Measurements from ENCODE around the gene BCAS1. TPM values are rescaled to one million over a fixed set of nuclear protein-coding genes. Genes with fewer than 3 reads are reported as not detected.

The BCAS1 gene
- total and polyA plus RNA-seq, 7 experiments from 2014 or later = 0.05 to 0.16 (median 0.10) TPM; not detected in 4

- H3K9me3 ChIP-seq (ENCODE audit: control insufficient read depth in 2 of 3, low read length in 3 of 3) = no peaks in the 10 kb centered on the region
- no peak overlapping the region for H3K4me3 ChIP-seq (ENCODE audit: low read length)
- DNase-seq (no peak), ATAC-seq (no peak)
- no peak overlapping the region for H3K4me3 Mint-ChIP-seq
- no peak overlapping the region for H3K27ac ChIP-seq (ENCODE audit: low read depth, low read length)
- peak overlapping the region in 1 of 9 donors; percentile 60 for H3K27ac Mint-ChIP-seq
- H3K36me3 Mint-ChIP-seq = peaks cover 0 to 7% (median 0%) of the 10 kb centered on the region in 5 donors
- no peaks in the 10 kb centered on the region for H3K4me1 ChIP-seq (ENCODE audit: control insufficient read depth in 2 of 2, insufficient read depth in 2 of 2, low read length in 2 of 2)
- peaks cover 0 to 17% (median 8%) of the 10 kb centered on the region in 11 donors for H3K9me3 Mint-ChIP-seq
- POLR2A ChIA-PET = interaction anchor here (0.7 kb wide), 1 partner anchor 14 kb away, joined by 4 read pairs; no protein-coding TSS in a partner anchor
- no peaks in the 10 kb centered on the region for H3K36me3 ChIP-seq (ENCODE audit: control insufficient read depth in 2 of 3, insufficient read depth in 3 of 3, low read length in 3 of 3)
- H3K27me3 ChIP-seq (ENCODE audit: control insufficient read depth in 2 of 2, insufficient read depth in 2 of 2, low read length in 2 of 2) = no peaks in the 10 kb centered on the region
- intact Hi-C loops (cut with micrococcal nuclease) = no loop called here
- H3K4me1 Mint-ChIP-seq = peaks cover 0 to 1% (median 0%) of the 10 kb centered on the region in 7 donors
- CTCF ChIA-PET = no interaction called here
- H3K27me3 Mint-ChIP-seq = peaks cover 0 to 41% (median 23%) of the 10 kb centered on the region in 5 donors
These were observed 42.7 kb downstream of the BCAS1 start for GRCh38 chr20:54027704-54028103.

GRCh38 chr20:54026295-54027064, 43.9 kb downstream of the BCAS1 start:
- Mint-ChIP-seq H3K9me3 (peaks cover 0 to 6% (median 1%) of the 10 kb centered on the region in 11 donors), H3K27ac (no peak overlapping the region), H3K36me3 (peaks cover 0 to under 1% (median 0%) of the 10 kb centered on the region in 5 donors), H3K27me3 (peaks cover 0 to 34% (median 18%) of the 10 kb centered on the region in 5 donors), H3K4me1 (peaks cover 0 to 1% (median 0%) of the 10 kb centered on the region in 7 donors), H3K4me3 (no peak overlapping the region)
- ChIA-PET CTCF (no interaction called here), POLR2A (no interaction called here)
- Histone ChIP-seq H3K27me3 (ENCODE audit: control insufficient read depth in 2 of 2, insufficient read depth in 2 of 2, low read length in 2 of 2) (no peaks in the 10 kb centered on the region), H3K4me1 (ENCODE audit: control insufficient read depth in 2 of 2, insufficient read depth in 2 of 2, low read length in 2 of 2) (no peaks in the 10 kb centered on the region), H3K4me3 (ENCODE audit: low read length) (no peak overlapping the region), H3K9me3 (ENCODE audit: control insufficient read depth in 2 of 3, low read length in 3 of 3) (no peaks in the 10 kb centered on the region), H3K36me3 (ENCODE audit: control insufficient read depth in 2 of 3, insufficient read depth in 3 of 3, low read length in 3 of 3) (no peaks in the 10 kb centered on the region), H3K27ac (ENCODE audit: low read depth, low read length) (no peak overlapping the region)
- intact Hi-C loops (cut with micrococcal nuclease) = no loop called here
- ATAC-seq = no peak
- no peak for DNase-seq

GRCh38 chr20:54025251-54025771, 45.1 kb downstream of the BCAS1 start:
- DNase-seq (no peak), ATAC-seq (no peak)
- no peaks in the 10 kb centered on the region for H3K4me1 ChIP-seq (ENCODE audit: control insufficient read depth in 2 of 2, insufficient read depth in 2 of 2, low read length in 2 of 2)
- intact Hi-C loops (cut with micrococcal nuclease) = no loop called here
- peaks cover 0 to 5% (median 0%) of the 10 kb centered on the region in 11 donors for H3K9me3 Mint-ChIP-seq
- no peak overlapping the region for H3K27ac ChIP-seq (ENCODE audit: low read depth, low read length)
- H3K4me3 ChIP-seq (ENCODE audit: low read length) = no peak overlapping the region
- no peaks in the 10 kb centered on the region for H3K27me3 ChIP-seq (ENCODE audit: control insufficient read depth in 2 of 2, insufficient read depth in 2 of 2, low read length in 2 of 2)
- no peaks in the 10 kb centered on the region for H3K36me3 Mint-ChIP-seq
- no peaks in the 10 kb centered on the region for H3K36me3 ChIP-seq (ENCODE audit: control insufficient read depth in 2 of 3, insufficient read depth in 3 of 3, low read length in 3 of 3)
- POLR2A ChIA-PET = no interaction called here
- H3K27me3 Mint-ChIP-seq = peaks cover 0 to 27% (median 12%) of the 10 kb centered on the region in 5 donors
- no peaks in the 10 kb centered on the region for H3K9me3 ChIP-seq (ENCODE audit: control insufficient read depth in 2 of 3, low read length in 3 of 3)
- CTCF ChIA-PET = no interaction called here
- no peaks in the 10 kb centered on the region for H3K4me1 Mint-ChIP-seq
- H3K4me3 Mint-ChIP-seq = no peak overlapping the region
- H3K27ac Mint-ChIP-seq = no peak overlapping the region

- no peak for ATAC-seq
- H3K9me3 Mint-ChIP-seq = peaks cover 0 to 5% (median 0%) of the 10 kb centered on the region in 11 donors
- ChIA-PET POLR2A (no interaction called here), CTCF (no interaction called here)
- intact Hi-C loops (cut with micrococcal nuclease) = no loop called here
- Histone ChIP-seq H3K27ac (ENCODE audit: low read depth, low read length) (no peak overlapping the region), H3K4me1 (ENCODE audit: control insufficient read depth in 2 of 2, insufficient read depth in 2 of 2, low read length in 2 of 2) (no peaks in the 10 kb centered on the region), H3K4me3 (ENCODE audit: low read length) (no peak overlapping the region), H3K9me3 (ENCODE audit: control insufficient read depth in 2 of 3, low read length in 3 of 3) (no peaks in the 10 kb centered on the region), H3K27me3 (ENCODE audit: control insufficient read depth in 2 of 2, insufficient read depth in 2 of 2, low read length in 2 of 2) (no peaks in the 10 kb centered on the region), H3K36me3 (ENCODE audit: control insufficient read depth in 2 of 3, insufficient read depth in 3 of 3, low read length in 3 of 3) (no peaks in the 10 kb centered on the region)
- no peak overlapping the region for H3K4me3 Mint-ChIP-seq
- DNase-seq = no peak
- H3K4me1 Mint-ChIP-seq = no peaks in the 10 kb centered on the region
- peaks cover 0 to 25% (median 12%) of the 10 kb centered on the region in 5 donors for H3K27me3 Mint-ChIP-seq
- no peaks in the 10 kb centered on the region for H3K36me3 Mint-ChIP-seq
- H3K27ac Mint-ChIP-seq = no peak overlapping the region
These were observed 47.0 kb downstream of the BCAS1 start for GRCh38 chr20:54023406-54023805.

- Mint-ChIP-seq H3K27me3 (peaks cover 0 to 21% (median 11%) of the 10 kb centered on the region in 5 donors), H3K27ac (no peak overlapping the region), H3K36me3 (no peaks in the 10 kb centered on the region), H3K4me1 (peaks cover 0 to 8% (median 0%) of the 10 kb centered on the region in 7 donors), H3K4me3 (no peak overlapping the region), H3K9me3 (peaks cover 0 to 5% (median 0%) of the 10 kb centered on the region in 11 donors)
- Histone ChIP-seq H3K36me3 (ENCODE audit: control insufficient read depth in 2 of 3, insufficient read depth in 3 of 3, low read length in 3 of 3) (no peaks in the 10 kb centered on the region), H3K27me3 (ENCODE audit: control insufficient read depth in 2 of 2, insufficient read depth in 2 of 2, low read length in 2 of 2) (no peaks in the 10 kb centered on the region), H3K9me3 (ENCODE audit: control insufficient read depth in 2 of 3, low read length in 3 of 3) (no peaks in the 10 kb centered on the region), H3K4me3 (ENCODE audit: low read length) (no peak overlapping the region), H3K4me1 (ENCODE audit: control insufficient read depth in 2 of 2, insufficient read depth in 2 of 2, low read length in 2 of 2) (no peaks in the 10 kb centered on the region), H3K27ac (ENCODE audit: low read depth, low read length) (no peak overlapping the region)
- ChIA-PET CTCF (no interaction called here), POLR2A (no interaction called here)
- intact Hi-C loops (cut with micrococcal nuclease) = no loop called here
- ATAC-seq = no peak
- DNase-seq = no peak
These were observed 48.8 kb downstream of the BCAS1 start for GRCh38 chr20:54021446-54022235.

- H3K27ac Mint-ChIP-seq = no peak overlapping the region
- intact Hi-C loops (cut with micrococcal nuclease) = no loop called here
- Histone ChIP-seq H3K4me1 (ENCODE audit: control insufficient read depth in 2 of 2, insufficient read depth in 2 of 2, low read length in 2 of 2) (no peaks in the 10 kb centered on the region), H3K4me3 (ENCODE audit: low read length) (no peak overlapping the region), H3K27ac (ENCODE audit: low read depth, low read length) (no peak overlapping the region), H3K9me3 (ENCODE audit: control insufficient read depth in 2 of 3, low read length in 3 of 3) (no peaks in the 10 kb centered on the region), H3K27me3 (ENCODE audit: control insufficient read depth in 2 of 2, insufficient read depth in 2 of 2, low read length in 2 of 2) (no peaks in the 10 kb centered on the region), H3K36me3 (ENCODE audit: control insufficient read depth in 2 of 3, insufficient read depth in 3 of 3, low read length in 3 of 3) (no peaks in the 10 kb centered on the region)
- peaks cover 0 to 13% (median 10%) of the 10 kb centered on the region in 5 donors for H3K27me3 Mint-ChIP-seq
- no peaks in the 10 kb centered on the region for H3K36me3 Mint-ChIP-seq
- ChIA-PET POLR2A (no interaction called here), CTCF (no interaction called here)
- DNase-seq = no peak
- no peak for ATAC-seq
- peaks cover 0 to 5% (median 0%) of the 10 kb centered on the region in 11 donors for H3K9me3 Mint-ChIP-seq
- peaks cover 0 to 8% (median 0%) of the 10 kb centered on the region in 7 donors for H3K4me1 Mint-ChIP-seq
- no peak overlapping the region for H3K4me3 Mint-ChIP-seq
These were observed 49.5 kb downstream of the BCAS1 start for GRCh38 chr20:54020868-54021267.

Measured in naive thymus-derived CD4-positive, alpha-beta T cell (primary cell).